Uterus (tissue), 4 donors: Measurements from ENCODE around the gene LCN10. TPM values are rescaled to one million over a fixed set of nuclear protein-coding genes. Genes with fewer than 3 reads are reported as not detected.
"Not testable (repeated sequence)": the region's sequence is repeated elsewhere in the genome, so short reads cannot be mapped to it uniquely, and the experiment has no call there.

Experiments used
- DNase-seq, 2 donors: peaks; one replicate each; pipeline ENCODE4 v3.0.0-alpha.2; 2019 to 2020
- H3K27ac ChIP-seq, 2 donors: fragments of 200-600 bp; sonication (generic); 1 replicate in 1 of 2; 2 replicates in 1 of 2; pipeline ENCODE4 v1.5.1; 2016 to 2018
- H3K27me3 ChIP-seq, 2 donors: fragments of 200-600 bp; sonication (generic); one replicate each; pipeline ENCODE4 v1.5.1; 2018 to 2019; ENCODE audit warnings: control low read depth in 1 of 2
- H3K36me3 ChIP-seq, 2 donors: fragments of 200-600 bp; sonication (generic); one replicate each; pipeline ENCODE4 v1.5.1; 2019; ENCODE audit warnings: control low read depth in 1 of 2
- H3K4me1 ChIP-seq, 2 donors: fragments of 200-600 bp; sonication (generic); one replicate each; pipeline ENCODE4 v1.5.1; 2018 to 2019; ENCODE audit warnings: control low read depth in 1 of 2
- H3K4me3 ChIP-seq, 2 donors: fragments of 200-600 bp; sonication (generic); 1 replicate in 1 of 2; 2 replicates in 1 of 2; pipeline ENCODE4 v1.5.1; 2018 to 2019; ENCODE audit warnings: mild to moderate bottlenecking in 1 of 2
- H3K9me3 ChIP-seq, 2 donors: fragments of 200-600 bp; sonication (generic); one replicate each; pipeline ENCODE4 v1.5.1; 2019; ENCODE audit warnings: control low read depth in 1 of 2
- POLR2A ChIP-seq, 2 donors: fragments of 450-650 bp; IDR thresholded peaks; one replicate each; pipeline ENCODE4 v1.6.1; 2016; ENCODE audit warnings: antibody characterized with exemption in 2 of 2, mild to moderate bottlenecking in 1 of 2, moderate library complexity in 1 of 2
- intact Hi-C: fragments of 100-400 bp; cut with DNase I; formaldehyde crosslinking; loops from one replicate; pipeline ENCODE4 v1.15.1; 2023; ENCODE audit warnings: low total_unique reads
- total RNA-seq, 4 donors: library from RNA; depleted of rRNA in 3 of 4; stranded (reverse); fragments of >200 nt in 3 of 4; gene quantifications; one replicate each; pipeline versions ENCODE4 v1.1.0 to v1.2.4, GENCODE V29; 2014 to 2023
- TF ChIP-seq, protein P1 (sequence below), 4 experiments: fragments of 200-600 bp in 2 of 4; fragments of 450-650 bp in 2 of 4; sonication (generic) in 2 of 4; IDR thresholded peaks; one replicate each; pipeline ENCODE4 v1.5.1; 2016 to 2019; ENCODE audit warnings: antibody characterized with exemption in 4 of 4, mild to moderate bottlenecking in 2 of 4, moderate library complexity in 1 of 4
- donor health status: DM: yes; HTN: yes; CAD: no.

The LCN10 gene
- total RNA-seq, 4 donors from 2014 or later, result 0.55 to 81.4 (median 20.4) TPM

- intact Hi-C loops, result no loop called here
- no peak for TF ChIP-seq POLR2A (IDR thresholded peaks at IDR 0.05)
- TF ChIP-seq, protein P1, sequence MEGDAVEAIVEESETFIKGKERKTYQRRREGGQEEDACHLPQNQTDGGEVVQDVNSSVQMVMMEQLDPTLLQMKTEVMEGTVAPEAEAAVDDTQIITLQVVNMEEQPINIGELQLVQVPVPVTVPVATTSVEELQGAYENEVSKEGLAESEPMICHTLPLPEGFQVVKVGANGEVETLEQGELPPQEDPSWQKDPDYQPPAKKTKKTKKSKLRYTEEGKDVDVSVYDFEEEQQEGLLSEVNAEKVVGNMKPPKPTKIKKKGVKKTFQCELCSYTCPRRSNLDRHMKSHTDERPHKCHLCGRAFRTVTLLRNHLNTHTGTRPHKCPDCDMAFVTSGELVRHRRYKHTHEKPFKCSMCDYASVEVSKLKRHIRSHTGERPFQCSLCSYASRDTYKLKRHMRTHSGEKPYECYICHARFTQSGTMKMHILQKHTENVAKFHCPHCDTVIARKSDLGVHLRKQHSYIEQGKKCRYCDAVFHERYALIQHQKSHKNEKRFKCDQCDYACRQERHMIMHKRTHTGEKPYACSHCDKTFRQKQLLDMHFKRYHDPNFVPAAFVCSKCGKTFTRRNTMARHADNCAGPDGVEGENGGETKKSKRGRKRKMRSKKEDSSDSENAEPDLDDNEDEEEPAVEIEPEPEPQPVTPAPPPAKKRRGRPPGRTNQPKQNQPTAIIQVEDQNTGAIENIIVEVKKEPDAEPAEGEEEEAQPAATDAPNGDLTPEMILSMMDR (IDR thresholded peaks at IDR 0.05), result no peak
- DNase-seq, result no peak
- no peaks in the 10 kb centered on the region for H3K27me3 ChIP-seq
- H3K9me3 ChIP-seq, result no peaks in the 10 kb centered on the region
- H3K27ac ChIP-seq, result no peak overlapping the region
- H3K4me1 ChIP-seq, result no peaks in the 10 kb centered on the region
- no peak overlapping the region for H3K4me3 ChIP-seq
- no peaks in the 10 kb centered on the region for H3K36me3 ChIP-seq
Measured at GRCh38 chr9:136756836-136757235, 14.1 kb upstream of the LCN10 start.

- Histone ChIP-seq H3K4me1 (no peaks in the 10 kb centered on the region), H3K27ac (no peak overlapping the region), H3K27me3 (no peaks in the 10 kb centered on the region), H3K4me3 (no peak overlapping the region), H3K9me3 (no peaks in the 10 kb centered on the region), H3K36me3 (no peaks in the 10 kb centered on the region)
- DNase-seq, result no peak
- no peak for TF ChIP-seq POLR2A (IDR thresholded peaks at IDR 0.05)
- TF ChIP-seq, protein P1 (IDR thresholded peaks at IDR 0.05), result no peak
- intact Hi-C loops, result no loop called here
Measured at GRCh38 chr9:136756134-136756438, 13.3 kb upstream of the LCN10 start.

DNA sequence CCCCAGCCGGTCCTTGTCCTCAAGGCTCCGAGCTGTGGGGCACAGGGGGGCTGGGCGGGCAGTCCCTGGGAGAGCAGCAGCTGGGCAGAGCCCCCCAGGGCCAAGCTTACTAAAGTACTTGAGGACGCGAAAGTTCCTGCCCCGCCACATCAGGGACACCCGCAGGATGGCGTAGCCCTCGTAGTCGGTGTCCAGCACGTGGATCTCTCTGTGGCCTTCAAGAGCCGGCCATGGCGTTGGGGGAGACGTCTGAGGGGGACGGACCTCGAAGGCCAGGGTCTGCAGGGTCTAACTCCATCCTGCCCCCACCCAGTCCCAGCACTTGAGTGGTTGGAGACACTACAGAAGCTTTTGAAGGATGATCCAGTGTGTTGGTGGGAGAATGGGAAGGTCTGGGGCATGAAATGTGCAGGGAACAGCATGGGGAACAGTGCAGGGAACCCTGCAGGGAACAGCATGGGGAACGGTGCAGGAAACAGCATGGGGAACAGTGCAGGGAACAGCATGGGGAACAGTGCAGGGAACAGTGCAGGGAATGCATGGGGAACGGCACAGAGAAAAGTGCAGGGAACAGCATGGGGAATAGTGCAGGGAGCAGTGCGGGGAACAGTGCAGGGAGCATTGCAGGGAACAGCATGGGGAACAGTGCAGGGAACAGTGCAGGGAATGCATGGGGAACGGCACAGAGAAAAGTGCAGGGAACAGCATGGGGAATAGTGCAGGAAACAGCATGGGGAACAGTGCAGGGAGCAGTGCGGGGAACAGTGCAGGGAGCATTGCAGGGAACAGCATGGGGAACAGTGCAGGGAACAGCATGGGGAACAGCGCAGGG, 12.8 kb upstream of the LCN10 start:
- DNase-seq, H3K4me3 ChIP-seq: not testable (repeated sequence)

GRCh38 chr9:136754626-136755301, 12.0 kb upstream of the LCN10 start:
- no peak overlapping the region for H3K27ac ChIP-seq
- intact Hi-C loops, result no loop called here
- H3K36me3 ChIP-seq, result no peaks in the 10 kb centered on the region
- H3K4me1 ChIP-seq, result no peaks in the 10 kb centered on the region
- no peak for TF ChIP-seq POLR2A (IDR thresholded peaks at IDR 0.05)
- TF ChIP-seq, protein P1 (IDR thresholded peaks at IDR 0.05), result no peak
- no peak overlapping the region for H3K4me3 ChIP-seq
- no peaks in the 10 kb centered on the region for H3K27me3 ChIP-seq
- H3K9me3 ChIP-seq, result no peaks in the 10 kb centered on the region
- DNase-seq, result no peak

More for the DNA sequence above, 12.8 kb upstream of the LCN10 start:
- H3K27ac ChIP-seq, H3K36me3 ChIP-seq, H3K4me1 ChIP-seq, H3K27me3 ChIP-seq, H3K9me3 ChIP-seq, intact Hi-C loops: not testable (repeated sequence)

- H3K36me3 ChIP-seq, result no peaks in the 10 kb centered on the region
- no peaks in the 10 kb centered on the region for H3K27me3 ChIP-seq
- no peak overlapping the region for H3K4me3 ChIP-seq
- no peak overlapping the region for H3K27ac ChIP-seq
- no peaks in the 10 kb centered on the region for H3K4me1 ChIP-seq
- no peak for DNase-seq
- H3K9me3 ChIP-seq, result no peaks in the 10 kb centered on the region
- intact Hi-C loops, result no loop called here
- TF ChIP-seq, protein P1 (IDR thresholded peaks at IDR 0.05), result no peak
- TF ChIP-seq POLR2A (IDR thresholded peaks at IDR 0.05), result no peak
Measured at GRCh38 chr9:136754059-136754572, 11.4 kb upstream of the LCN10 start.
